A549 (cell line): ENCODE data around the gene ROR1.

ENCODE experiments used
- CTCF ChIP-seq: fragments of >200 bp; sonication (Bioruptor Twin); formaldehyde crosslinking; IDR thresholded peaks from 3 replicates; pipeline ENCODE4 v1.5.1; 2016
- EP300 ChIP-seq, 2 experiments: fragments of >200 bp; sonication (Bioruptor Twin); formaldehyde crosslinking; IDR thresholded peaks; 2 replicates in 1 of 2; 3 replicates in 1 of 2; pipeline ENCODE4 v1.6.1; 2016 to 2017
- KDM5A ChIP-seq: fragments of 200-600 bp; sonication (generic); IDR thresholded peaks from 2 replicates; pipeline ENCODE4 v1.6.1; 2016; ENCODE audit warnings: antibody characterized with exemption, mild to moderate bottlenecking
- POLR2A ChIP-seq: IDR thresholded peaks from 2 replicates; pipeline ENCODE4 v1.6.1; 2012; ENCODE audit warnings: mild to moderate bottlenecking, low read length
- POLR2AphosphoS2 ChIP-seq: conservative IDR thresholded peaks from 2 replicates; pipeline ENCODE4 v1.6.1; 2012; ENCODE audit warnings: low read length, improper control_type of control experiment, inconsistent platforms
- RFX5 ChIP-seq: fragments of 450-650 bp; IDR thresholded peaks from 2 replicates; pipeline ENCODE4 v1.7.1; 2014; ENCODE audit warnings: antibody characterized with exemption, mild to moderate bottlenecking, moderate library complexity
- SMC3 ChIP-seq: fragments of >200 bp; sonication (Bioruptor Twin); formaldehyde crosslinking; IDR thresholded peaks from 3 replicates; pipeline ENCODE4 v1.6.1; 2018; ENCODE audit warnings: inconsistent platforms

GRCh38 chr1:64186898-64187280, 413.1 kb downstream of the ROR1 start:
- no peak for TF ChIP-seq RFX5
- TF ChIP-seq POLR2A, result no peak
- TF ChIP-seq POLR2AphosphoS2, result no peak
- TF ChIP-seq EP300 (IDR thresholded peaks at IDR 0.05), result no peak
- no peak for TF ChIP-seq KDM5A
- no peak for TF ChIP-seq CTCF
- no peak for TF ChIP-seq SMC3
